ENCODE measurements around the gene ATF7.
"Not testable (repeated sequence)": the region's sequence is repeated elsewhere in the genome, so short reads cannot be mapped to it uniquely, and the experiment has no call there.

ATF7 gene

DNA sequence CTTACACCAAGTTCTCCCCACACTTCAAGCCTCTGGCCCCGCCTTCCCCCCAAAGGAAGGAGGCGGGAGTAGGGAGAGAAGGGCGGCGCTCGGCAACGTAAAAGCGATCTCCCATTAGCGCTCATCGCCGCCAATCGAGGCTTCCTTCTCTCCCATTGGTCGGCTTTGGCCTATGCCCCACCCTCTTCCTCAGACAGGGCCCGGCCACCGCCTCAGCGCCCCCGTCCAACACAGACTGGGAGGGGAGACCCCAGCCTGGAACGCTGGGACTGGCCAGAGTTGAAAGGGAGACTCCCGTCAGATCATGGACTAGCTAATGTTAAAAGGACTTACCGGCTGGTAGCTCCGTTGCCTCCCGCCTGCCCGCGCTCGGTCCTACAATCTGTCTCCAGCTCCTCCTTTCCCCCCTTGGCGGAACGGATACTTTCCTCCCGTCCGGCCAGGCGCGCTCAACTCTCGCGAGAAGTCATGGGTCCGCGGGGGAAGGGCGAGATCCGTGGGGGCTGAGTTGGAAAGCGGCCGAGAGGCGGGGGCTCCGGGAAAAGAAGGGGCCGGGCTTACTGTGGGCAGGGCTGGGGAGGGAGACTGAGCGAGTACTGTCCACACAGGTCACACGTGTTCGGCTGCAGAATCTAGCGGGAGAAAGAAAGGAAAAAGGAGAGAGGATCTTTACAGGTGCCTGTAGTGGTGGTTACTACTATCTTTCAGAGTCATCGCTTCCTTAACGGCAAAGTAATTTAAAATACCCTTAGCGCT, at the start of gene ATF7:
ATF7 (minus strand) TSS at position 437 of the 756 bp plus-strand sequence. CDS start 25,382 bp downstream, outside the sequence.
- DNase-seq (ENCODE audit: insufficient read length, low spot score): peak; percentile 76
- FAIRE-seq: peak; percentile 92

DNA sequence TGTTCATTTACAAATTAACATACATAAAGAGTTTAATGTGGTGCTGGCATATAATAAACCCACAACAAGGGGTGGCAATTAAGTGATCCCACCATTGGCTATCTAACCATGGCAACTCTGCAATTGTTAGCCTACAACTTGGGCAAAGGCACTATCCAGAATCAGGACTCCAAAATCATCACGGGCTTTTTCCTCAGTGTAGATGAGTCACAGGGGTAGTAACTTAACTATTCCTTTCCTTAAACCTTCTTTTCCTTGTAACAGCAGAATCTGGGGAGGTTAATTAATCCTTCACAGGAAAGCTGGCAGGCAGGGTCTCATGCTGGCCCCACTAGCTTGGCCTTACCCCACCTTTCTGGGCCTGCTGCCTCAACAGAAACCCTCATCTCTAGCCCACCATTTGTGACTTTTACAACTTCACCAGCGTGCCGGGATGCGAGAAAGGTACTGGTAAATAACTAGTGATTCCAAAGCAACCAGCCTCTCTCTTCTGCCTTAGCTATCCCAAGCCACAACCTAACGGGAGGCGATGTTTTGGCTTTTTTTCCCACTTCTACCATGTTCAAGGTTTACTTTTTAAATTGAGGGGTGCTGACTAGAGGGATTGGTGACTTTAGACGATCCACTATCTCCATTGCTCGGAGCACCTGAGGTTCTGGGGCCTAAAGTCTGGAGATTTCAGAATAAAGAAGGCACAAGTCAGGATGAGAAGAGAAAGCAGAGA, 49.0 kb upstream of the ATF7 start:
- FAIRE-seq (peak; percentile 52), DNase-seq (ENCODE audit: insufficient read length, low spot score) (no peak)

DNA sequence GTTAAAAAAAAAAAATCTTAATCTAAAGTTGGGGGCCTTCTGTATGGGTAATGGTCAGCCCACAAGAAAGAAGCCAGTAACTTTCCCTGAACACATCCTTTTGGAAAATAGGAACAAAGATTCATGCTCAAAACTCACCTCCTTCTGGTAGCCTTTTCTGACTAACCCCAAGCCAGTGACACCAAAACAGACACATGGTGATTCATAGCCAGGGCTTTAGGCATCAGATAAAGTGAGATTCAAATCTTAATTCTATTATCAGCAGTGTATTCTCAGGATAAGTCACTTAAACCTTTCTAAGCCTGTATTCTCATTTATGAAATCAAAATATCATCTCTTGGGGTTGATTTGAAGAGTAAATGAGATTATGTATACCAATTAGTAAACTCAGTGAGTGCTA, 44.8 kb upstream of the ATF7 start:
- FAIRE-seq (no peak), DNase-seq (ENCODE audit: insufficient read length, low spot score) (no peak)

DNA sequence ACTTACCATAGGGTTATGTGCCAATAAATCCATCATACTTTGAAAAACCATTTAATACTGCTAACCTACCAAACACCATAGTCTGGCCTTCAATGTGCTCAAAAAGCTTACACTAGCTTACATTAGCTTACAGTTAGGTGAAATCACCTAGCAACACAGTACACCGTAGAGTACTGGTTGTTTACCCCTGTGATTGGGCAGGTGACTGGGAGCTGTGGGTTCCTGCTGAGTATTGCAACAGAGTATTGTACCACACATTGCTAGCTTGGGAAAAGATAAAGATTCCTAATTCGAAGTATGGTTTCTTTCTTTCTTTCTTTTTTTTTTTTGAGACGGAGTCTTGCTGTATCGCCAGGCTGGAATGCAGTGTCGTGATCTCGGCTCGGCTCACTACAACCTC, 44.1 kb upstream of the ATF7 start:
- DNase-seq (ENCODE audit: insufficient read length, low spot score) (no peak), FAIRE-seq (no peak)

DNA sequence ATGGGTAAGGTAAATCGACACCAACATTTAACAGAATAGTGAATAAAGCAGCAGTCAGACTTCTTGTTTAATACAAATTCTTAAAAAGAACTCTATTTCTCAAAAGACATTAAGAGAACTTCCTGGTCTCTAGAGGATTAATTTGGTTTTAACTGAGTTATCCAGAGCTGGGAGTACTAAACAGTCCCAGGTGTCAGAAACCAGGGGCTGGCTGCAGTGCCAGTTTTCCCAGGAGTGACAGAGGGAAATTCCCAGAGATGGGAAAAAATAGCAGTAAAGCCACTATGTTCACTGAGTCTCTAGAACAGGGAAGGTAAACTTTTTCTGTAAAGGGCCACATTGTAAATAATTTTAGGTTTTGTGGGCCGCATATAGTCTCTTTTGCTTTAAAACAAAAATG, 40.9 kb upstream of the ATF7 start:
- DNase-seq (ENCODE audit: insufficient read length, low spot score) (no peak), FAIRE-seq (no peak)

DNA sequence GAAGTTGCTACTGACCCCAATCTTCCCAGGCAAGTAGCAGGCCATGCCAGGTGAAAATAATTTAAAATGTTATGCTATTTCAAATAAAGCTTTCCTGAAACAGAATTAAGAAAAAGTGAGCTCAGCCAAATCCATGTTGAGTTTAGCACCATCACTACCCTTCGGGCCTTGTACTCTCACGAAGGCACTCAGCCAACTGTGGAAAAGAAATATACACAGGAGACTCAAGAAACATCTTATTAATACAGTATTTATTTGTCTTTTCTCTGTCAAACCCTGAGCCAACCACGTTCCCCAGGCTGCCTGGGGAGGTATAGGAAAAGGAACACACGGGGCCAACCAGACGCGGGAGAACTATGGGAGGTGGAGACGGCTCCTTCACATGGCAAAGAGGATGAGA, 38.8 kb upstream of the ATF7 start:
- FAIRE-seq: no peak
- DNase-seq (ENCODE audit: insufficient read length, low spot score): no peak

DNA sequence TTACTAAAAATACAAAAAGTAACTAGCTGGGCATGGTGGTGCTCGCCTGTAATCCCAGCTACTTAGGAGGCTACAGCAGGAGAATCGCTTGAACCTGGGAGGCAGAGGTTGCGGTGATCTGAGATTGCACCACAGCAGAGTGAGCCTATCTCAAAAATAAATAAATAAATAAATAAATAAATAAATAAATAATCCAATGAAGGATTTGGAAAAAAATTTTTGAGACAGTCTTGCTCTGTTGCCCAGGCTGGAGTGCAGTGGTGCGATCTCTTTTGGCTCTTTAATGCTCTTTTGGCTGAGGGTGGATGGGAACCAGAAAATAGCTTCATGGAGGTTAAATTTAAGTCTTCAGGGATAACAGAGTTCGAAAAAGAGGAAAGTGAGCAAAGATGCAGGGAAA, 38.0 kb upstream of the ATF7 start:
- no peak for DNase-seq (ENCODE audit: insufficient read length, low spot score)
- no peak for FAIRE-seq

DNA sequence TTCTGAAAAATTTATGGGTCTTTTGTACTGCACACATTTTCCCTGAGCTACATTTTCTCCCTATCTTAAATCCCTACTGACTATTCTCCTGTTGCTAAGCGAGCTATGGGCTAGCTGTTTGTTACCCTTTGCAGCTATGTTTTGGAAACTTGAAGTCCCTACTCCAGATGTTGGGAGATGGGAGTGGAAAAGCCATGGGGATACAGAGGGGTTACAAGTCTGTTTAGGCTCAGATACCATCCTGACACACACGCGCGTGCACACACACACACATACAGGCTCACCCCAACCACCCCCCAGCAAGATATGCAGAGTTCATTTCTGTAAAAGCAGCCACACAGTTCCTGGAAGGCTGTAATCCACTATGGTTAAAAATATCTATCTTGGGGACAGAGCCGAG, 33.9 kb upstream of the ATF7 start:
- no peak for FAIRE-seq
- DNase-seq (ENCODE audit: insufficient read length, low spot score): no peak

DNA sequence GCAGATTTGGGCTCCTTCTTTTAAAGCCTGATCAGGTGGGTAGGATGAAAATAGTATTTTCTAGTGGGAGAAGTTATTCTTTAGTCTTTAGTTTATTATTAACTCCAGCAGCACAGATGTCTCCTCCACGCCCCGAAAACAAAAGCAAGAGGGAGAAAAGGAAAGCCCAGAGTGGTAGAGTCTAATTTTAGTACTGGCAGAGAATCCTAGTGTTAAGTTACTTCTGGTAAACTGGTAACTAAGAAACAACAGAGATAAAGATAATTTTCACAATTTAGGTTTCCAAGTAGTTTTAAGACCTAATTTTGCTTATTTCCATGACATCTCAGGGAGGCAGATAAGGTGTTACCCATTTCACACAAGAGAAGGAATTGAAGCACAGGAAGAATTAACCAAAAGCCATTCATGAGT, 33.4 kb upstream of the ATF7 start:
- no peak for FAIRE-seq
- no peak for DNase-seq (ENCODE audit: insufficient read length, low spot score)

DNA sequence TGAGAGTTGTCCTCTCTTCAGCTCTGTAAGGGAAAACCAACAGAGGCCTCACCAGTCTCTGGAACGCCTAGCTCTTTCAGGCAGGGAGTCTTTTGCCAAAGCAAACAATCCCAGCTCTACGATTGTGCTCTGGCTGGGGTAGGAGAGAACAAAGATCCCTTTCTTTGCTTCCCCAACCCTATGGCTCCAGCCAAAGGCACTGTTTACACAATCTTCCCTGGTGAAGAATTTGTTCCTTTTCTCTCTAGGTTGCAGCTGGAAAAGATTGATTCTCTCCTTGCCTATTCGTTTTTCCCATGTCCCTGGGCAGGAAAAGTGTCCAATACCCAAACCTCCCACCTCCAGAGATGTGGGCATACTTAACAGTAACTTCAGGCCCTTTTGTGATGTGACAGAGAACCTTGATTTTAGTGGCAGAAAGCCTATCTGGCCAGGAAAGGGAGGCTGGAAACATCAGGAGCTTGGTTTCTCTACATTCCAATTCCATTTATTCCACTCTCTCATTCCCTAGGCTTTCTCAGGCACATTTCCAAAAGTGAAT, 32.9 kb upstream of the ATF7 start:
- no peak for DNase-seq (ENCODE audit: insufficient read length, low spot score)
- FAIRE-seq: peak; percentile 45

DNA sequence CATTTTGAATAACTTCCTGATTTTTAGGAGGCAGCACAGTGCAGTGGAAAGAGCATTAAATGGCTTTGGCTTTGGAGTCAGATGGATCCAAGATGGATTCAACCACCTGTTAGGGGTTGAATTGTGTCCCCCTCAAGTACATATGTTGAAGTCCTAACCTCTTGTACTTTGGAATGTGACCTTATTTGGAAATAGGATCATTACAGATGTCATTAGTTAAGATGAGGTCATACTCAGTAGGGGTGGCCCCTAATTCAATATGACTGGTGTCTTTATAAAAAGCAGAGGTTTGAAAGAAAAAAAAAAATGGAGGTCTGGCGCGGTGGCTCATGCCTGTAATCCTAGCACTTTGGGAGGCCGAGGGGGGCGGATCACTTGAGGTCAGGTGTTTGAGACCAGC, 30.9 kb upstream of the ATF7 start:
- FAIRE-seq: no peak
- no peak for DNase-seq (ENCODE audit: insufficient read length, low spot score)

DNA sequence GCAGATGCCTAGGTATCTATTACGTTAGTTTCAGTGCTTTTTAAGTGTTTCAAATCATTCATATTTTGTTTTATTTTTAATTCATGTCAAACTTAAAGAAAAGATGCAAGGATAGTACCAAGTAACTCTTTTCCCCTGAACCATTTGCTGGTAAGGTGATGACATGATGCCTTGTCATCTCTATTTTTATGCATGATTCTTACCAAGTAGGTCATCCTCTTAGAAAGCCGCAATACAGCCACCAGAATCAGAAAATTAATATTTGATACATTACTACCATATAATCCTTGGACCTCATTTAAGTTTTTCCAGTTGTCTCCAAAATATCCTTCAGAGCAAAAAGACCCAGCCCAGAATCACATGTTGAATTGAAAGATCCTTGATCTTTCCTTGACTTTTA, 27.4 kb upstream of the ATF7 start:
- DNase-seq (ENCODE audit: insufficient read length, low spot score): no peak
- no peak for FAIRE-seq

DNA sequence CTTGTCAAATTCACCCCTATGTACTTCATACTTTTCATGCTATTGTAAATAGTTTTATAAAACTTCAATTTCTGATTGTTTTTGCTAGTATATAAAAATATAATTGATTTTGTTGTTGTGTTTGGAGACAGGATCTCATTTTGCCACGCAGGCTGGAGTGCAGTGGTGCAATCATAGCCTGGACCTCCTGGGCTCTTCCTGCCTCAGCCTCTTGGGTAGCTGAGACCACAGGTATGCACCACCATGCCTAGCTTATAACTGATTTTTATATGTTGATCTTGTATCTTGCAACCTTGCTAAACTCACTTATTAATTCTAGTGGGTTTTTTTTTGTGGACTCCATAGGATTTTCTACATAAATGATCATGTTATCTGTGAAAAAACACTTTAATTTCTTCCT, 26.2 kb upstream of the ATF7 start:
- DNase-seq (ENCODE audit: insufficient read length, low spot score) (no peak), FAIRE-seq (no peak)

DNA sequence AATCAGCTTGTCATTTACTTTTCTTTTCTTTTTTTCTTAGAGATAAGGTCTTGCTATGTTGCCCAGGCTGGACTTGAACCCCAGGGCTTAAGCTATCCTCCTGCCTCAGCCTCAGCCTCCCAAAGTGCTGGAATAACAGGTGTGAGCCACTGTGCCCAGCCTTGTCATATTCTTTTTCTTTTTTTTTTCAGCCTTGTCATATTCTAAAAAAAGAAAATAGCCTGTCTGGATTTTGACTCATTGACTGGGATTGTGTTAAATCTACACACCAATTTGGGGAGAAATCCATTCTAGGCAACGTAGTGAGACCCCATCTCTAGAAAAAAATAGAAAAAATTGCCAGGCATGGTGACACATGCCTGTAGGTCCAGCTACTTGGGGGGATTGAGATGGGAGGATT, 25.6 kb upstream of the ATF7 start:
- FAIRE-seq (no peak), DNase-seq (ENCODE audit: insufficient read length, low spot score) (no peak)

DNA sequence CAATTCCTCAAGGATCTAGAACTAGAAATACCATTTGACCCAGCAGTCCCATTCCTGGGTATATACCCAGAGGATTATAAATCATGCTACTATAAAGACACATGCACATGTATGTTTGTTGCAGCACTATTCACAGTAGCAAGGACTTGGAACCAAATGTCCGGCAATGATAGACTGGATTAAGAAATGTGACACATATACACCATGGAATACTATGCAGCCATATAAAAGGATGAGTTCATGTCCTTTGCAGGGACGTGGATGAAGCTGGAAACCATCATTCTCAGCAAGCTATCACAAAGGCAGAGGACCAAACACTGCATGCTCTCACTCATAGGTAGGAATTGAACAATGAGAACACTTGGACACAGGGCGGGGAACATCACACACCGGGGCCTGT, 20.1 kb upstream of the ATF7 start:
- not testable (repeated sequence) for DNase-seq (ENCODE audit: insufficient read length, low spot score); FAIRE-seq

DNA sequence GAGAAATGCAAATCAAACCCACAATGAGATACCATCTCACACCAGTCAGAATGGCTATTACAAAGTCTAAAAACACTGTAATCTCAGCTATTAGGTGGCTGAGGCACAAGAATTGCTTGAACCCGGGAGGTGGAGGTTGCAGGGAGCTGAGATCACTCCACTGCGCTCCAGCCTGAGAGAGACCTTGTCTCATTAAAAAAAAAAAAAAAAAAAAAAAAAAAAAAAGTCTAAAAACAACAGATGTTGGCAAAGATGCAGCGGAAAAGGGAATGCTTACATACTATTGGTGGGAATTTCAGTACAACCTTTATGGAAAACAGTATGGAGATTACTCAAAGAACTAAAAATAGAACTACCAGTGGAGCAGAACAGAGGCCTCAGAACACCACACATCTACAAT, 19.0 kb upstream of the ATF7 start:
- FAIRE-seq (no peak), DNase-seq (ENCODE audit: insufficient read length, low spot score) (no peak)

DNA sequence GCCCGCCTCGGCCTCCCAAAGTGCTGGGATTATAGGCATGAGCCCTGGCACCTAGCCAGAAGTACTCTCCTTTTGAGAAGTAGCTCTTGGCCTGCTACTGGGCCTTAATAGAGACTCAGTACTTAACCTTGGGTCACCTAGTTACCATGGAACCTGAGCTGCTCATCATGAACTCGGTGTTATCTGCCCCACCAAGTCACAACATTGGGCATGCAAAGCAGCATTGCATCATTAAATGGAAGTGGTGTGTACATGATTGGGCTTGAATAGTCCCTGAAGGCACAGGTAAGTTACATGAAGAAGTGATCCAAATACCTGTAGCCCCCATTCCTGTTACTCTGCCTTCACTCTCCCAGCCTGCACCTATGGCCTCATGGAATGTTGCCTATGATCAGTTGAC, 18.0 kb upstream of the ATF7 start:
- DNase-seq (ENCODE audit: insufficient read length, low spot score): no peak
- no peak for FAIRE-seq

DNA sequence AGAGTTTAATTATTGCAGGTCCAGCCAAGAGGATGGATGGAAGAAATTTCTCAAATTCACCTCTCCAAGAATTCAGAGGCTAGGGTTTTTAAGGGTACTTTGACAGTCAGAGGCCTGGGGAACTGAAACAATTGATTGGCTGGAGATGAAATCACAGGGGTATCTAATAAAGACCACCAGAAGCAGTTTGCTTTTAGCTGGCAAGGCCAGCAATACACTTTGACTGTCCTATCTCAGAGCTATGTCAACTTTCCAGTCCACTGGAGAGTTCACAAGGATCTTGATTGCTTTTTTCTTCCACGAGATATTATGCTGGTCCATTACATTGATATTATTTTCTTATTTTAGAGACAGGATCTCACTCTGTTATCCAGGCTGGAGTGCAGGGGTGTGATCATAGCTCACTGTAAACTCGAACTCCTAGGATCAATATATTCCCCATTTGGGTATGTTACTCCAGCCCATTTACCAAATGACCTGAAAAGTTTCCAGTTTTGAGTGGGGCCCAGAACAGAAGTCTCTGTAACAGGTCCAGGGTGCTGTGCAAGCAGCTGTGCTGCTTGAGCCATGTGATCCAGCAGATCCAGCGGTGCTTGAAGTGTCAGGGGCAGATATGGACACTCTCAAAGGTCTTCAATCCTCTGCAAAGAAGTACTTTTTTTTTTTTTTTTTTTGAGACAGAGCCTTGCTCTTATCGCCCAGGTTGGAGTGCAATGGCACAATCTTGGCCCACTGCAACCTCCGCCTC, 17.2 kb upstream of the ATF7 start:
- no peak for FAIRE-seq
- no peak for DNase-seq (ENCODE audit: insufficient read length, low spot score)

DNA sequence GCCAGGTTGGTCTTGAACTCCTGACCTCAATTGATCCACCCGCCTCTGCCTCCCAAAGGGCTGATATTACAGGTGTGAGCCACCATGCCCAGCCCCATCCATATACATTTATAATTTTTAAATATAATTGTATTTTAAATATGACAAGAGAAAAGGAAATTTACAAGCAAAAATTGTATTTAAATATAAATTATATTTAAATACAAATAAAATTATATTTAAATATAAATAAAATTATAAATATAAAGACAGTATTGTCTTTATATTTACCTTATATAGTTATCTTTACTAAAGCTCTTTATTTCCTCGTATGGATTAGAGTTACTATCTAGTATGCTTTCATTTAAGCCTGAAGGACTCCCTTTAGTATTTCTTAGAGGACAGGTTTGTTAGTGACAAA, 11.9 kb upstream of the ATF7 start:
- FAIRE-seq (no peak), DNase-seq (ENCODE audit: insufficient read length, low spot score) (no peak)

DNA sequence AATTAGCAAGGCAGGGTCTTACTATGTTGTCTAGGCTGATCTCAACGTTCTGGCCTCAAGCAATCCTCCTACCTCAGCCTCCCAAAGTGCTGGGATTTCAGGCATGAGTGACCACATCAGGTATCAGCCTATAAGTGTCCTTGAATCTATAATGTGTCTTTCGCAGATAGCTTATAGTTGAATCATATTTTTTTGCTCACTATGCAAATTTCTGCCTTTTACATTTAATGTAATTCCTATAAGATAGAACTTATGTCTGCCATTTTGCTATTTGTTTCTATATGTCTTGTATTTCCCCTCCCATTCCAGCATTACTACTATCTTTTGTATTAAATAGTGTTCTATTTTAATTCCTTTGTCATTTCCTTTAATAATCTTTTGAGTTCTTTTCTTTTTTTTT, 10.5 kb upstream of the ATF7 start:
- no peak for DNase-seq (ENCODE audit: insufficient read length, low spot score)
- FAIRE-seq: no peak

DNA sequence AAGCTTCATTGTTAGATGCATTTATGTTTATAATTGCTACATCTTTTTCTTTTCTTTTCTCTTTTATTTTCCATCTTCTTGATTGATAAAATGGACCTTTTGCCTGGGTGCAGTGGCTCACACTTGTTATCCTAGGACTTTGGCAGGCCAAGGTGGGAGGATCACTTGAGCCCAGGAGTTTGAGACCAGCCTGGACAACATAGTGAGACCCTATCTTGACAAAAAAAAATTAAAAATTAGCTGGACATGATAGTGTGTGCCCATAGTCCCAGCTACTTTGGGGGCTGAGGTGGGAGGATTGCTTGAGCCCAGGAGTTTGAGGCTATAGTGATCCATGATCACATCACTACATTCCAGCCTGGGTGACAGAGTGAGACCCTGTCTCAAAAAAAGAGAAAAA, 9.5 kb upstream of the ATF7 start:
- not testable (repeated sequence) for DNase-seq (ENCODE audit: insufficient read length, low spot score); FAIRE-seq

Data from GM19239 (cell line).